HG02943 (cell line): ENCODE data around the gene ZNF28.
"Not testable (repeated sequence)": the region's sequence is repeated elsewhere in the genome, so short reads cannot be mapped to it uniquely, and the experiment has no call there.

Source experiments
- ATAC-seq: cut with Tn5 transposase; IDR thresholded peaks from one replicate; pipeline ENCODE4 v1.9.1; 2021; ENCODE audit warnings: mild to moderate bottlenecking, low read depth, moderate library complexity; ENCODE audit not compliant: unreplicated experiment

Gene ZNF28

GRCh38 chr19:52821204-52821960 is at the start of gene ZNF28:
Gene ZNF28 (minus strand): TSS chr19:52821633. CDS start chr19:52817958, 3,675 bp downstream.
- ATAC-seq = peak; percentile 97

- ATAC-seq = not testable (repeated sequence)
Observed at GRCh38 chr19:52868031-52868430, 46.6 kb upstream of the ZNF28 start.

GRCh38 chr19:52857378-52858191 is 36.2 kb upstream of the ZNF28 start, which contains the start of gene ZNF468:
Gene ZNF468 (minus strand): TSS chr19:52857619. CDS start chr19:52854272, 3,347 bp downstream.
- ATAC-seq = peak; percentile 88

- ATAC-seq = not testable (repeated sequence)
Observed at GRCh38 chr19:52856540-52857377, 35.3 kb upstream of the ZNF28 start.

GRCh38 chr19:52847352-52847751 is 25.9 kb upstream of the ZNF28 start:
- ATAC-seq = not testable (repeated sequence)

- ATAC-seq = not testable (repeated sequence)
Observed at GRCh38 chr19:52840825-52841465, 19.5 kb upstream of the ZNF28 start.

GRCh38 chr19:52834289-52834688 is 12.9 kb upstream of the ZNF28 start:
- ATAC-seq = not testable (repeated sequence)

GRCh38 chr19:52833541-52833940 is 12.1 kb upstream of the ZNF28 start:
- ATAC-seq = not testable (repeated sequence)

GRCh38 chr19:52829866-52830265 is 8.4 kb upstream of the ZNF28 start:
- not testable (repeated sequence) for ATAC-seq

- ATAC-seq = no peak
Observed at GRCh38 chr19:52825765-52826164, 4.3 kb upstream of the ZNF28 start.

- no peak for ATAC-seq
Observed at GRCh38 chr19:52823676-52824075, 2.2 kb upstream of the ZNF28 start.

- not testable (repeated sequence) for ATAC-seq
Observed at GRCh38 chr19:52820472-52821203, 795 bp downstream of the ZNF28 start.

GRCh38 chr19:52809801-52810200 is 11.6 kb downstream of the ZNF28 start:
- no peak for ATAC-seq

- ATAC-seq = not testable (repeated sequence)
Observed at GRCh38 chr19:52799950-52800640, 21.3 kb downstream of the ZNF28 start.

GRCh38 chr19:52789440-52789839 is 32.0 kb downstream of the ZNF28 start:
- ATAC-seq = no peak

GRCh38 chr19:52786464-52787354 is 34.7 kb downstream of the ZNF28 start, which contains the start of gene ZNF600:
Gene ZNF600 (minus strand): TSS chr19:52786791. CDS start chr19:52778888, 7,903 bp downstream.
- peak; percentile 85 for ATAC-seq

- no peak for ATAC-seq
Observed at GRCh38 chr19:52786078-52786463, 35.4 kb downstream of the ZNF28 start.

- no peak for ATAC-seq
Observed at GRCh38 chr19:52785506-52785905, 35.9 kb downstream of the ZNF28 start.
